HG03342 (cell line): Measurements from ENCODE around the gene TNS3.
"Not testable (repeated sequence)": the region's sequence is repeated elsewhere in the genome, so short reads cannot be mapped to it uniquely, and the experiment has no call there.

Experiments used
- ATAC-seq: cut with Tn5 transposase; IDR thresholded peaks from one replicate; pipeline ENCODE4 v1.9.1; 2021; ENCODE audit warnings: mild to moderate bottlenecking, moderate library complexity; ENCODE audit not compliant: unreplicated experiment

TNS3 gene

GRCh38 chr7:47454974-47455871, 126.7 kb downstream of the TNS3 start:
- no peak for ATAC-seq

GRCh38 chr7:47454069-47454973, 127.6 kb downstream of the TNS3 start:
- no peak for ATAC-seq

GRCh38 chr7:47453093-47454061, 128.5 kb downstream of the TNS3 start:
- no peak for ATAC-seq

- no peak for ATAC-seq
These were observed 129.2 kb downstream of the TNS3 start for GRCh38 chr7:47452715-47453092.

DNA sequence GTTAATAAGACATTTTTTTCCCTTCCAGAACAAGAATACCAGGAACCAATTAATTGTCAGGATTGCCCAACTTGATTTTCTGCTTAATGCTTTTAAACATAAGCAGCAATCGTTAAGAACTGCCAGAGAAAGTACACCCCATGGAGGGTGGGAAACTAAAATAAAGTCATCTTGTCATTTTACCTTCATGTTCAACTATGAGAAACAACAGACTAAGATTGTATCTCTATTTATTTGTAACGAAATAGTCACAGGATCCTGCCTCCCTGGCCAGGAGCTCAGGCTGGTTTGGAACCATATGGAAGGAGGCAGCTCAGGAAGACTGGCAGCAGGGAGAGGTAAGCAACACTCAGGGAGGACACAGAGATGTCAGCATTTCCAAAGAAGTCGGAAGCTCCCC, 129.6 kb downstream of the TNS3 start:
- no peak for ATAC-seq

DNA sequence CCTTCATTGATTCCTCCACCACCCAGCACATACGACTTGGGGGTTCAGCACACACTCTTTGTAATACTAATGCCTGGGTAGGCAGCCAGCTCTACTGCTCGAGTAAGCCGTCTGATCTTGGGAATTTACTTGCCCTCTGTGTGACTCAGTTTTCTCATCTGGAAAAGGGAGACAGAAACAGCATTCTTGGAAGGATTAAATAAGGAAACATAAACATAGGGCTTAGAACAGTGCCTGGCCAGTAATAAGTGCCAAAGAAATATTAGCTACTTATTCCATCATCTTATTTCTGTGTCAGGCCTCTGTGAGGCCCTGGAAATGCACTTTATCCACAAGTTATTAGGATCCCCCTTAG, 130.1 kb downstream of the TNS3 start:
- ATAC-seq, result no peak

GRCh38 chr7:47449810-47450590, 131.9 kb downstream of the TNS3 start:
- no peak for ATAC-seq

DNA sequence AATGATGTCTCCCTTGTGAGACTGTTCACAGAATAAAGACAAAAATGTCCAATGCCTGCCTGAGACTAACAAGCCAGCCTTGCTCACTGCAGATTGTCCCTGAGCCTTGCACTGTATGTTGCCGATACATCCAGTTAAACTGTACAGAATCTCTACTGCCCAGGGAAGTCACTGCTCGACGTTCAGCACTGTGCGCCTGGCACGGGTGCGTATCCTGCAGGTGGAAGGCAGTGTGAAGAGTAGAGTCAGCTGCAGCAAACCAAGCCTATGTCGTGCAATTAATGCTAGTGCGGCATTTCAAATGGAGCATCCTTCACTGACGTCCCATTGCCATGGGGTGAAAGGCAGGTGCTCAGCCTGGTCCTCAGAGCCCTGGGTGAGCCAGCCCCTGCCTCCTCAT, 132.9 kb downstream of the TNS3 start:
- no peak for ATAC-seq

- no peak for ATAC-seq
These were observed 134.1 kb downstream of the TNS3 start for GRCh38 chr7:47447621-47448349.

- ATAC-seq, result no peak
These were observed 134.9 kb downstream of the TNS3 start for GRCh38 chr7:47446871-47447466.

DNA sequence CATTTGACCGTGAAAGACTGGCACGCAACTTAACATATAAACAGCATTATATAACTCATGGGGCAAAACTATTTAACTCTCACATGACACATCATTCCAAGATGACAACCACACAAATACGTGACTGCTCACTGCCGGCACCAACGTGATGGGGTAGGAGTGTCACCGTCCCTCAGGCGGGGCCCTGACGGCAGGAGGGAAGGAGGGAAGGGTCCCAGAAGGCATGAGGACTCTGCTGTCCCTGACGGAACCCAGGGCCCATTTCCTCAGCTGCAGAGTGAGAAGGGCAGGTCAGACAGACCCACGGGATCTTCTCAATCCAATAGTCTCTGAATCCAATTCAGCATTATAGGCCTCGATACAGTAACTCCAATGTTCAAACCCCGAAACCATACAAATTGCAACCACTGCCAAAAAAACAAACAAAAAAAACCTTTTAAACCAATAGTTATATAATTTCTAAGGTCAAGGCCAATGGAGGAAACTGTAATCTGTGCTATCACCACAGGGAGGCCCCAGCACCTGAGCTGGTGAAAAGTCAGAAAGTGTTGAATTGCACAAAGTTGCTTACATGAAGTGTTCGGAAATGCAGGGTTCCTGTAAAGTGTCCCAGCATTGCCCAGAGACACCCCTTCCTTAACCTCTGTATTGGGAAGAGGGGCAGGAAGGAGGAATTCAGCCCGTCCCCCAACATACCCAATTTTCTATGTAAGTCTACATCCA, 137.4 kb downstream of the TNS3 start:
- ATAC-seq, result no peak

- ATAC-seq, result no peak
These were observed 138.9 kb downstream of the TNS3 start for GRCh38 chr7:47443049-47443448.

GRCh38 chr7:47442605-47442865, 139.4 kb downstream of the TNS3 start:
- no peak for ATAC-seq

DNA sequence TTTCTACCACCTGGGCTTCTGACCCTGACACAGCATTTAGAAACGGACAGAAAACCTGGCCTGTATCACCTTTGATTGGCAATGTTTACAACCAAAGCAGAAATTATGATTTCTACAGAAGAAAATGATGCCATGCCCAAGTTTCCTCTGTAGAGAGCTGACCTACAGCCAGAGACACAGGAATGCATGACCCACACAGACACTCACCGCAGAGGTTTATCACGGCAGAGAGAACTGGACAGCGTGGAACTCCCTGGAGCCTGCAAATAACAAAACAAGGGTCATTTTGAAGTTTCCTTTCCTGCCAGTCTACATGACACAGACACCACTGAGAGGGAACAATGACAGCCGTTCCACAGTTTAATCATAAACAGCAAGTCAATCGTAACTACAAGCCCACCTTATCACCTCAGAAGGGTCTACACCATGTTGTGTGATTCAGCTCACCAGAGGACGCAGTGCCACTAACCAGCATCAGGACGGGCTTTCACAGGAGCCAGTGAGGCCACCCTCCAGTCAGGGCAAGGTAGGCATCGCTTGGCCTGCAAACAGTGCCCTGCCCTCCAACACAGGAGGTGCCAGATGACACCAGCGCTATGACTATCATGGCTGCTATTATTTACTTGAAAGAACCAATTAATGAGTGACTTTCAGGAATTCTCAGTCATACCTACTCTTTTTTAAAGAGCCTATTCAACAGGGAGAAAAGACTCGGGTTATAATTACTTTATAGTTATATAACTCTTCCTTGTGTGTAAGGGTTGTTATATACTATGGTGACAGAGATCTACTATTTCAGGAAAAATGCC, 139.9 kb downstream of the TNS3 start:
- no peak for ATAC-seq

- not testable (repeated sequence) for ATAC-seq
These were observed 140.9 kb downstream of the TNS3 start for GRCh38 chr7:47441048-47441447.

DNA sequence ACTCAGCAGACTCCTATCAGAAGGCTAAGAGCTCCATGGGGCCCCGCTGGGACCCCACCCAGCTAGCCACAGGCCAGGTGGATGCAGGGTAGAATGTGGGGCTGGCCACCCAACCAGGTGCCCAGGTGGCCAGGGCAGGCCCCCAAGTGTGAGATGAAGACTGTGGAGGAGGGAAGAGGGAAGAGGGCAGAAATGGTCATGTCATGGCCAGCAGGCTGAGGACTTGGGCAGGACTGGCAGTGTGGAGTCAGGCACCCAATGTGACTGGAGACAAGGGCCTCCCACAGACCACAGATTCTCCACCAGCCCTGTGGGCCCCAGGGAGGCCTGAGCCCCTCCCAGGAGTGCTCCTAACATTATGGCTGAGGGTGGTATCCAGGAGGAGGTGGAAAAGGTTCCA, 141.6 kb downstream of the TNS3 start:
- no peak for ATAC-seq

- ATAC-seq, result no peak
These were observed 142.7 kb downstream of the TNS3 start for GRCh38 chr7:47439181-47439667.
